Left cardiac atrium (tissue), 4 donors: Measurements from ENCODE around the gene GSTM4. TPM values are rescaled to one million over a fixed set of nuclear protein-coding genes. Genes with fewer than 3 reads are reported as not detected.
A peak's percentile ranks its signal among the peaks of the same experiment; 100 is the strongest.

Experiments used
- ATAC-seq, 2 donors: fragments of 200-7000 bp; cut with Tn5 transposase; one replicate each; pipeline ENCODE4 v1.9.1; 2020; ENCODE audit warnings: mild to moderate bottlenecking in 2 of 2, moderate library complexity in 2 of 2
- DNase-seq: peaks from one replicate; pipeline ENCODE4 v3.0.0-alpha.2; 2020
- intact Hi-C, 2 donors: fragments of 100-400 bp; cut with DNase I; formaldehyde crosslinking; loops; one replicate each; pipeline versions ENCODE4 v1.14.1 to v1.15.1; 2022 to 2023
- long read RNA-seq: library from polyadenylated mRNA; unstranded; transcript quantifications from one replicate; pipeline ENCODE4 v2.0.0, GENCODE V29; 2021
- total RNA-seq, 2 donors: library from RNA; stranded (reverse); fragmentation: NEBNext Ultra II Directional; extraction: Animal tissue kit (Norgen Biotek cat#: 25700); gene quantifications; one replicate each; pipeline ENCODE4 v1.2.1, GENCODE V29; 2021
- donor health status: DM: no; HTN: yes; CAD: no.
- donor health status: DM: no; HTN: yes; CAD: no; lungs with severe emphysema.
- donor health status: DM: yes; HTN: yes; CAD: no.
- donor health status: Dilated cardiomyopathy.

Gene GSTM4
- total RNA-seq = 10 to 100 TPM; 27.5 to 32.5 TPM
- long read RNA-seq, transcript GSTM4-204 (8 exons, 1,412 nt) = major isoform, 5 of 9 reads
- long read RNA-seq, partial matches to known transcripts = 1 of 9 reads
- long read RNA-seq, other reads (novel, unspliced or antisense) = 3 of 9 reads

- intact Hi-C loops = no loop called here
- DNase-seq = peak; percentile 92
- ATAC-seq = peak; percentile 95 to 97
Observed at GRCh38 chr1:109655615-109656519, at the start of gene GSTM4. Gene GSTM4, plus strand, starts transcription at chr1:109656099. Its CDS starts 291 bp downstream, at chr1:109656390.

GRCh38 chr1:109609881-109610280, 46.0 kb upstream of the GSTM4 start:
- ATAC-seq (no peak), DNase-seq (no peak)
- intact Hi-C loops = no loop called here

- DNase-seq = no peak
- intact Hi-C loops = no loop called here
Observed at GRCh38 chr1:109610609-109611307, 45.1 kb upstream of the GSTM4 start.

GRCh38 chr1:109611308-109611990, 44.5 kb upstream of the GSTM4 start:
- ATAC-seq (no peak), DNase-seq (no peak)
- intact Hi-C loops = no loop called here

More at GRCh38 chr1:109610609-109611307, 45.1 kb upstream of the GSTM4 start:
- no peak for ATAC-seq

- ATAC-seq = no peak
- intact Hi-C loops = no loop called here
- peak; percentile 33 for DNase-seq
Observed at GRCh38 chr1:109613361-109614147, 42.3 kb upstream of the GSTM4 start.

GRCh38 chr1:109615879-109616278, 40.0 kb upstream of the GSTM4 start:
- peak; percentile 38 for DNase-seq
- peak in 1 of 2 donors; percentile 10 for ATAC-seq
- intact Hi-C loops = no loop called here

- intact Hi-C loops = no loop called here
- DNase-seq = no peak
- ATAC-seq = no peak
Observed at GRCh38 chr1:109616391-109616790, 39.5 kb upstream of the GSTM4 start.

- ATAC-seq = peak in 1 of 2 donors; percentile 2
- no peak for DNase-seq
- intact Hi-C loops = no loop called here
Observed at GRCh38 chr1:109617291-109617801, 38.6 kb upstream of the GSTM4 start.

- ATAC-seq (no peak), DNase-seq (no peak)
- intact Hi-C loops = no loop called here
Observed at GRCh38 chr1:109618661-109619575, 37.0 kb upstream of the GSTM4 start.

GRCh38 chr1:109619576-109620400, 36.1 kb upstream of the GSTM4 start, which contains the start of the genes AMPD2 and GNAT2:
Gene AMPD2, plus strand, starts transcription at chr1:109619837. Its CDS starts 1,339 bp downstream, at chr1:109621176.
Gene GNAT2, minus strand, starts transcription at chr1:109619616. Its CDS starts 6,746 bp downstream, at chr1:109612870.
- ATAC-seq (peak; percentile 69 to 77), DNase-seq (peak; percentile 88)
- intact Hi-C loops = loop anchor here in 1 of 2 donors (2.0 kb wide), 1 partner anchor 73 kb away; no protein-coding TSS in a partner anchor

- intact Hi-C loops = loop anchor here in 1 of 2 donors (2.0 kb wide), 1 partner anchor 74 kb away; no protein-coding TSS in a partner anchor
- ATAC-seq (peak; percentile 32 to 51), DNase-seq (peak; percentile 54)
Observed at GRCh38 chr1:109620401-109620791, 35.5 kb upstream of the GSTM4 start.

GRCh38 chr1:109620841-109621286, 35.0 kb upstream of the GSTM4 start:
- intact Hi-C loops = loop anchor here in 1 of 2 donors (2.0 kb wide), 1 partner anchor 74 kb away; no protein-coding TSS in a partner anchor
- ATAC-seq (peak; percentile 82 to 85), DNase-seq (peak; percentile 98)

GRCh38 chr1:109621379-109622136, 34.3 kb upstream of the GSTM4 start:
- no peak for ATAC-seq
- DNase-seq = peak; percentile 21
- intact Hi-C loops = loop anchor here in 1 of 2 donors (2.0 kb wide), 1 partner anchor 75 kb away; no protein-coding TSS in a partner anchor

GRCh38 chr1:109622137-109622892, 33.6 kb upstream of the GSTM4 start:
- intact Hi-C loops = no loop called here
- no peak for DNase-seq
- ATAC-seq = no peak
